Astrocyte of the spinal cord (primary cell): ENCODE measurements around the gene FRYL.

ENCODE experiments used
- DNase-seq: peaks from one replicate; pipeline ENCODE4 v3.0.0; 2011; ENCODE audit warnings: low read depth, low spot score
- H3K4me3 ChIP-seq: 2 replicates; pipeline ENCODE4 v1.5.1; 2011; ENCODE audit warnings: low read depth, mild to moderate bottlenecking, low read length, moderate library complexity
- in situ Hi-C: cut with HindIII; loops from 2 replicates; pipeline ENCODE4 v1.10.0; 2017; ENCODE audit warnings: low sequenced_read_pairs
- TF ChIP-seq, protein P1 (sequence below): IDR thresholded peaks from 2 replicates; pipeline ENCODE4 v1.5.1; 2012; ENCODE audit warnings: low read depth, mild to moderate bottlenecking, low read length, inconsistent platforms

FRYL gene

DNA sequence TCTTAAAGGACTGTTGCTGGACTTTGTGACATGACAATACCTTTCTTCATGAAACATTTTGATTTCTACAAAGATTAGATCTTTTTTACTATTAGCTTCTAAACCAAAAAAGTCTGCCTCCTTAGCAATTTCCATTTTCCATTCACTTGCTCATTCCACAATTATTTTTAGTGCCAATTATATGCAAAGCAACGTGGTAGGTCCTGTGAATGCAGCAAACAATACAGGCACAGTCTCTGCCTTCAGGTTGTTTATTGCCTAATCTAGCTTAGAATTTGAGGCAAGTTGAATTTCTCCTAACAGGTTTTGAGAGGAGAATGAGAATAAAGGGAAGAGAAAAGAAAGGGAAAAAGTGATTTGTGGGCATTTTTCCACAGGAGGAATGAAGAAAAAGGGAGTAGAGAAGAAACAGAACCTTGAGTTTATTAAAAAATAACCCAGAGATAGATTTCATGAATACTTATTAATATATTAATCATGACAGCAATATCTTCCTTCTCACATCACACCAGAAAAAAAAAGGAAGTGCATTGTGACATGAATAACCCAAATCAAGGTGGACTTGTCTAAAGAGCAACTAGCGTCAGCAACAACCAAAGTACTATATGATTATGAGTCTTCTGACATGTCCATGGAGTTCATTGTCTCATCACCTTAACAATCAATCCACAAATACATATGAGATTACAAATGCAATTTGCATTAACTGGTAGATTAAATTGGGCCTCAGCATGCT lies 16.3 kb upstream of the FRYL start:
- H3K4me3 ChIP-seq: no peak overlapping the region
- TF ChIP-seq, protein P1, sequence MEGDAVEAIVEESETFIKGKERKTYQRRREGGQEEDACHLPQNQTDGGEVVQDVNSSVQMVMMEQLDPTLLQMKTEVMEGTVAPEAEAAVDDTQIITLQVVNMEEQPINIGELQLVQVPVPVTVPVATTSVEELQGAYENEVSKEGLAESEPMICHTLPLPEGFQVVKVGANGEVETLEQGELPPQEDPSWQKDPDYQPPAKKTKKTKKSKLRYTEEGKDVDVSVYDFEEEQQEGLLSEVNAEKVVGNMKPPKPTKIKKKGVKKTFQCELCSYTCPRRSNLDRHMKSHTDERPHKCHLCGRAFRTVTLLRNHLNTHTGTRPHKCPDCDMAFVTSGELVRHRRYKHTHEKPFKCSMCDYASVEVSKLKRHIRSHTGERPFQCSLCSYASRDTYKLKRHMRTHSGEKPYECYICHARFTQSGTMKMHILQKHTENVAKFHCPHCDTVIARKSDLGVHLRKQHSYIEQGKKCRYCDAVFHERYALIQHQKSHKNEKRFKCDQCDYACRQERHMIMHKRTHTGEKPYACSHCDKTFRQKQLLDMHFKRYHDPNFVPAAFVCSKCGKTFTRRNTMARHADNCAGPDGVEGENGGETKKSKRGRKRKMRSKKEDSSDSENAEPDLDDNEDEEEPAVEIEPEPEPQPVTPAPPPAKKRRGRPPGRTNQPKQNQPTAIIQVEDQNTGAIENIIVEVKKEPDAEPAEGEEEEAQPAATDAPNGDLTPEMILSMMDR: no peak
- in situ Hi-C loops: no loop called here
- DNase-seq: no peak

DNA sequence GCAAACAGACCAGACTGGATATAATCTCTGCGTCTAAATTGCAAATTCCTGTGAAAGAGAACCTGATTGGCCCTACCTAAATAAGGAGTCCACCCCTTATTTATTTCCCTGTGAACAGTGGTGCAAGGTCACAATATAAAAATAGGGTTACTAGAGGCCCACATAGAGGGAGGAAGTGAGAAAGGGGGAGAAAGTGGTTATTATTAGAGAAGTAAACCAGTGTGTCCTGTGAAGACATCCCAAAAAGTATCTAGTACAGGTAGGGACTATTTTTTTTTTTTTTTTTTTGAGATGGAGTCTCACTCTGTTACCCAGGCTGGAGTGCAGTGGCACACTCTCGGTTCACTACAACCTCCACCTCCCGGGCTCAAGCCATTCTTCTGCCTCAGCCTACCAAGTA lies 15.0 kb upstream of the FRYL start:
- no peak for DNase-seq
- in situ Hi-C loops: no loop called here
- TF ChIP-seq, protein P1: no peak
- H3K4me3 ChIP-seq: no peak overlapping the region

DNA sequence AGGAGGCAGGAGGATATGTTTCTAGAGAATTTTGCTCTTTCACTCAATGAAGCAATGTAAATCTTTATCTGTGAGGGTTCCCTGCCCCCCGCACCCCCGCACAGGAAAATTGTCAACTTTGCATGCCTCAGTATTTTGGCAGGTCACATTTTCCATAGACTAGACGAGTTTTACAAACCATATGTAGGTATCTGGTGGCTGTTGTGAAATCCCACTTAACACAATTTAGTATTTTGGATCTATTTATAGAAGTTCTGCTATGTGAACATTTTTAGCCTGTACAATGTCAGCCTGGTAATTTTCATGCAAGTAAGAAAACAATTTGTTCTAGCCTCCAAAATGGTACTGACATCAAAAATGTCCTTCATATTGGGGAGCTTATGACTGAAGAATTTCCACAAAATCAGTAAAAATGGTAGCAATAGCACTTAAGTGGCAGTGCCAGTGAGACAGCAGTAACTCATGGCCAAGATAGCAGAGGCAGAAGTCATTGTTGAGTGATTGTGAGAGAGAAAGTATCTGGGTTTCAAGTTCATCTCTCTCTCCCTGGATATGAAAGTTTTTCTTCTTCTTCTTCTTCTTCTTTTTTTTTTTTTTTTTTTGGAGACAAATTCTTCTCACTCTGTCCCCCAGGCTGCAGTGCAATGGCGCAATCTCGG lies 12.4 kb upstream of the FRYL start:
- in situ Hi-C loops: no loop called here
- H3K4me3 ChIP-seq: no peak overlapping the region
- TF ChIP-seq, protein P1: no peak
- no peak for DNase-seq

DNA sequence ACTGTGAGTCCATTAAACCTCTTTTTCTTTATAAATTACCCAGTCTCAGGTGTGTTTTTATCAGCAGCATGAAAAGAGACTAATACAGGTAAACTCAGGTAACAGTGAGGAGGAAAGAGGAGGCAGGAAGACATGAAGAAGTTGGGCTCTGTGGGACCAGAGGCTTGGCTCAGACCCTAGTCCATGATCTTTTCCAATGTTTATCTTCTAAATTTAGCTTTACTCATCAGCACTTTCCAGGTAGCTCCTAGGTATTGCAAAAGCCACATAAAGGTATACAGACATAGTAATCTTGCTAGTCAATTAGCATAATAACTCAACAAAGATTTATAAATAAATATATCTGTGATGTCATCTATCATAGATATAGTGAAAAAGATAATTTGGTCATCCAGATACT lies 11.2 kb upstream of the FRYL start:
- in situ Hi-C loops: no loop called here
- no peak for DNase-seq
- no peak overlapping the region for H3K4me3 ChIP-seq
- TF ChIP-seq, protein P1: no peak

DNA sequence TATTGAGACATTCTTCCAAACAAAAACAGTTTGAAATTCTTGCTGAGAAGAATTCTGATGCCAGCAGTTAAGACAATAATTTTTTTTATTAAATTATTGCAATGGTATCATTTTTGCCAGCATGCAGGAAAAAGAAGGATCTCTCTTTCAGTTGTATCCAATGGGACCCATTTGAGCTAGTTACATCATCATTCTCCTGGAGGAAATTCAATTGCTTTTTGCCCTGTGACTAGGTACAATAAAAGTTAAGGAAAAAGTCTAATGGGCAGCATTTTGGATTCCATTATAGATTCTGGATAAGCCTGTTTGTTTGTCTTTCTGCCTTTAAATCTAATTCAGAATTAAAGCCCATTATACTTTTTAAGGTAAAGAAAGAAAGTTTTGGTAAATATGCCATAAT lies 10.5 kb upstream of the FRYL start:
- DNase-seq: no peak
- no peak overlapping the region for H3K4me3 ChIP-seq
- in situ Hi-C loops: no loop called here
- TF ChIP-seq, protein P1: no peak

DNA sequence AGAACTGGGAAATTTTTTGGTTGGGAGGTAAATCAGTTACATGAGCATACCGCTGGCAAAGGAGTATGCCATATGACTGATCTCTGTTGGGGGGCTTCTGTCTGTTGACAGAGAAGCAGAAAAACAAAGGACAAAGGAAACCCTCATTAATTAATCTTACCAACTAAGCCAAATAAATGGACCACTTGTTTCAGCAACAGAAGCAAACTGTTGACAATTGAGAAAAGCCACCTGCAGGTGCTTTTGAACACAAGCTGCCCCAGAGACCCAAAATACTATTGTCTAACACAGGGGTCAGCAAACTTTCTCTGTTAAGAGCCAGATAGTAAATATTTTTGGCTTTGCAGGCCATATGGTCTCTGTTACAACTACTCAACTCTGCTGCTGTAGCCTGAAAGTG lies 7.0 kb upstream of the FRYL start:
- in situ Hi-C loops: no loop called here

More for the DNA sequence above, 7.0 kb upstream of the FRYL start:
- no peak for DNase-seq
- TF ChIP-seq, protein P1: no peak
- H3K4me3 ChIP-seq: no peak overlapping the region
